Right renal cortex interstitium (tissue), 3 donors: ENCODE results near the gene TOR2A. TPM values are rescaled to one million over a fixed set of nuclear protein-coding genes. Genes with fewer than 3 reads are reported as not detected.
"Not testable (repeated sequence)": the region's sequence is repeated elsewhere in the genome, so short reads cannot be mapped to it uniquely, and the experiment has no call there.

Experiments used
- DNase-seq, 3 donors: peaks; one replicate each; pipeline ENCODE4 v3.0.0-alpha.2; 2013; ENCODE audit warnings: low read depth in 3 of 3, low spot score in 2 of 3
- polyA plus RNA-seq, 3 donors: library from polyadenylated mRNA; unstranded; fragments of 120-200 nt; gene quantifications; one replicate each; pipeline ENCODE4 v1.2.1, GENCODE V29; 2013; ENCODE audit not compliant: insufficient read length in 3 of 3

The TOR2A gene
- 10 to 100 TPM; 12.3 to 15.6 (median 13.4) TPM for polyA plus RNA-seq

DNA sequence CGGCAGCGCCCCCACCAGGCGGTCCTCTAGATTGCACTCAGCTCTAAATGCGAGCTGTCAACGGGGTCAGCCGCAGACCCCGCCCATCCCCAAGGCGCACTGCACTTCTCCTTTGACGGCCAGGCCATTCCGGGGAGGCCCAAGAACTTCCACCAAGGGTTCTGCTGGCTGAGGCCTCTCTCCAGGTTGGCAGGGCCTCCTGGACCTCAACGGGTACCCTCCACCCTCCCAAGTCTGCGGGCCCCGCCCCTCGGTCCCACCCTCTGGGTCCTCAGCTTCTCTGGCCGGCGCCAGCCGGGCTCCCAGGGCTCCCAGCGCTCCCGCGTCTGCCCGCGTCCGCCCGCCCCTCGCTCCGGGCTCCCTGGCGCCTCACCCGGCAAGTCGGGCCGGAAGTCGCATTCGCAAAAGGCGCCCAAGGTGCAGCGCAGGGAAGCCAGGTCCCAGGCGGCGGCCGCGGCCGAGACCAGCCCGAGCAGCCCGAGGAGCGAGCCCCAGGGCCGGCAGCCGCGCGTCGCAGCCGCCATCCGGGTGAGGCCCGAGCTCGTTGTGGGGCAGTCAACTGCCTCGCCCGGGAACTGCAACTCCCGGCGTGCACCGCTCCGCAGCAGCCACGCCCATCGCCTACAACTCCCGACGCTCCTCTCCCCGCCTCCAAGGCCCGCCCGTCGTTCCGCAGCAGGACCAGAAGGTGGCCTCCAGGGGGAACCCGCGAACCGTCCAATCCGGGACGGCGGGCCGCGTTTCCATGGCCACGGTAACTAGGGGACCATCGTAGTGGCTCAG, at the start of gene TOR2A:
TOR2A (minus strand) TSS at position 548 of the 783 bp plus-strand sequence; CDS start at position 524, 24 bp downstream.
- DNase-seq = peak; percentile 92 to 95 (median 94)

DNA sequence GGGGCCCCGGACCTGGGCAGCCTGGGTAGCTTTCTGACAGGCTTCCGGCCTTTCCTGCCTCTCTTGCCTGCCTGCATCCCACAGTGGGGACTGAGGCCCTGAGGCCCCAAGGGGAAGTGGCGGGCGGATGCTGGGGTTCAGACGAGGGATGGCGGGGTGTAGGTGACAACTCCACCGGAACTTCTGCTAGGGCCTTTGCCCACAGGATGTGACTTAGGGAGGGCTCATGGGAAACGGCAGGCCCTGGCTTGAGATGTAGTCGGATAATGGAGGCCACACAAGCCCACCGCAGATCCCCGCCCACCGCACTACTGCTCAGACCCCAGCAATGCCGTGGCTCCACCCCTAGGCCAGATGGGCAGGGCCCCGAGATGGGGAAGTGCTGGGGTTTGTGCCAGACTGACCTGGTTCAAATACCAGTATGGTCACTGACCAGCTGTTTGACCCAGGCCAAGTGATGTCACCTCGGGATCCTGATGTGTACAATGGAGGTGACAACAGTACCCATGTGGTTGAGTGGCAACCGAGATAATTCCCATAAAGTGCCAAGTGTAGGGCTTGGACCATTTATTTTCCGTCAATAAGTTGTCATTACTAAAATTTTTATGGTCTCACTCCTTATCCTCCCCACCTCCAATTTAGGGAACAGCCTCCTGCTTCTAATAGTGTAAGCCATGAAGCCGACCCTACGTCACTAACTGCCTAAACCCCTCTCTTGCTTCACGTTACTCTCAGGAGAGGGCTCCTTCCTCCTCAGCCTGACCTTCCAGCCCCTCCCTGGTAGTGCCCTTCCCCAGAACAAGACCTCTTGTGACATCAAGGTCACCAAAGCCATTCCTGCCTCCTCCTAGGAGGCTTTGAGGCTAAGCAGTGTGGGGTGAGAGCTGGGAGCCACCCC, 48.3 kb upstream of the TOR2A start:
- no peak for DNase-seq

DNA sequence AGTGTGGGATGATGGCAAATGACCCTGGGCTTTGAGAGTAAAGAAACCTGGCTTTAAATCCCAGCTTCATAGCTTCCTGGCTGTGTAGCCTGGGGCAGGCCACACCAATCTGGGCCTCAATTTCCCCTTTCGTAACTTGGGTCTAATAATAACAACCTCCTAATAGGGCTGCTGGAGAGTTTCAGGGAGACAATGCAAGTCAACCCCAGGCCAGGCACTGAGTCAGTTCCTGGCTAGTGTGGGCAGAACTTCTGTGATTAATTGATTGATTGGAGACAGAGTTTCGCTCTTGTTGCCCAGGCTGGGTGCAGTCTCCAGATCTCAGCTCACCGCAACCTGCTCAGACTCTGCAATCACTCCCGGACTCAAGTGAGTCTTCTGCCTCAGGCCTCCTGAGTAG, 46.7 kb upstream of the TOR2A start:
- no peak for DNase-seq

DNA sequence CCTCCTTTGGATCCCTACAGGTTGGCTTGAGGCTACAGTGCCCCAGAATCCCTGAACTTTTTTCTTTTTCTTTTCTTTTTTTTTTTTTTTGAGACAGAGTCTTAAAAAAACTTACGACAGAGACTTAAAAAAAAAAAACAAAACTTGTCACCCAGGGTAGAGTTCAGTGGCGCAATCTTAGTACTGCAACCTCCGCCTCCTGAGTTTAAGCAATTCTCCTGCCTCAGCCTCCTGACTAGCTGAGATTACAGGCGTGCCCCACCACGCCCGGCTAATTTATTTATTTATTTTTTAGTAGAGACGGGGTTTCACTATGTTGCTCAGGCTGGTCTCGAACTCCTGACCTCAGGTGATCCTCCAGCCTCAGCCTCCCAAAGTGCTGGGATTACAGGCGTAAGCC, 45.8 kb upstream of the TOR2A start:
- DNase-seq = not testable (repeated sequence)

DNA sequence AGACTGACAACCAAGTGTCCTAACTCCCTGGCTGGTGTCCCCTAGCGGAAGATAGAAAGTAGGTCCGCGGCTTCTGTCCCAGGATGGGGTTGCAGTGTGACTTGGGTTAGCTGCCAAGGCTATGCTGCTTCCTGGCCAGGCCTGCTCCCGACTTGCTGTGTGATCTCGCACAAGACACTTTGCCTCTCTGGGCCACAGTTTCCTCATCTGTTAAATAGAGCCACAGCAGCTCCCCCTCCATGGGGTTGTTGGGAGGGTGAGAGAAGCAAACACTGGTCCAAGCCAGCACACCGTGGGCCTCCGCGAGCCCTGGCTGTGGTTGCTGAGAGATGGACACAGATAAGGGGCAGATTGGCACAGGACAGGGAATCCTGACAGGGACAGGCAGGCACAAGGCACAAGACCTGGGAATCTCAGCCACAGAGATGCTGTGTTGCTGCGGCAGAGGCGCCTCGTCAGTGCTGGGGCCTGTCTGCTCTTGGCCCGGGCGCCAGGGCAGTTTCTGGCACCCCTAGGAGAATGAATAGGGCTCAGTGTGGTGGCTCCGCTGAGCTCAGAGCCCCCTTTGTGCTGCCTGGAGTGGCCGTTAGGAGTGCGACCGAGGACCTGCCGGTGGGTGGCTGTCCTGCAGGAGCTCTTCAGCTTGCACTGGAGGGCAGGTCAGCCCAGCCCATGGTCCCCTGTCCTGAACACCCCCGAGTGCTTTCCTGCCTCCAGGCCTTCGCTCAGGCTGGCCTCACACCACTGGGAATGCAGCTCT, 45.2 kb upstream of the TOR2A start:
- DNase-seq = no peak

DNA sequence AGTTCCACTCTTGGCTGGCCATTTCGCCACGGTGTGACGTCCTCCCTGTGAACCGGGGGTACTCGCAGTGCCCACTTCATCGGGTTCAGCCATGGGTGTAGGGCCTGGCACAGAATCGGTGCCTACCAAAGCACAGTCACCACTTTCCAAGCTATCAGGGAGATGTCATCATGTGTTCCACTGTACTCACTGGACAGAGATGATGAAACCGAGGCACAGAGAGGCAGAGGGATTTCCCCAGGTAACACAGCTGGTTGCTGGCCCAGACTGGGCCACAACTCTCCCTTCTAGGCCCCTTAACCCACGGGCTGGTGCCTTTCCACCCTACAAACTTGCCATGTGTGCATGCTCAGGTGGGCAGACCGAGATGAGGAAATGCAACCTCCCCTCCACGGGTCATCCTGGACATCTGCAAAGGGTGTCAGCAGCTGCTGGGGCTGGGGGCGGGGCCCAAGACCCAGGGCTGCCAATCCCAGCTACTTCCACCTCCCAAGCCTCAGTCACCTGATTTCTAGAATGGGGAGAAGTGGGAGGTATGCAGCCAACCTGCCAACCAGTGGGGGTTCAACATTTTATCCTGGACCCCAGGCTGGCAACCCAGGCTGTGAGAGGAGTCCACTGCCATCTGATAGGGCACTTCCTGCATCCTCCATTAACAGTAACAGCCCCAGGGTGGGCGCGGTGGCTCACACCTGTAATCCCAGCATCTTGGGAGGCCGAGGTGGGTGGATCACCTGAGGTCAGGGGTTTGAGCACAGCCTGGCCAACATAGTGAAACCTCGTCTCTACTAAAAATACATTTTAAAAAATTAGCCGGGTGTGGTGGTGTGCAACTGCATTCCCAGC, 44.3 kb upstream of the TOR2A start:
- DNase-seq = no peak

DNA sequence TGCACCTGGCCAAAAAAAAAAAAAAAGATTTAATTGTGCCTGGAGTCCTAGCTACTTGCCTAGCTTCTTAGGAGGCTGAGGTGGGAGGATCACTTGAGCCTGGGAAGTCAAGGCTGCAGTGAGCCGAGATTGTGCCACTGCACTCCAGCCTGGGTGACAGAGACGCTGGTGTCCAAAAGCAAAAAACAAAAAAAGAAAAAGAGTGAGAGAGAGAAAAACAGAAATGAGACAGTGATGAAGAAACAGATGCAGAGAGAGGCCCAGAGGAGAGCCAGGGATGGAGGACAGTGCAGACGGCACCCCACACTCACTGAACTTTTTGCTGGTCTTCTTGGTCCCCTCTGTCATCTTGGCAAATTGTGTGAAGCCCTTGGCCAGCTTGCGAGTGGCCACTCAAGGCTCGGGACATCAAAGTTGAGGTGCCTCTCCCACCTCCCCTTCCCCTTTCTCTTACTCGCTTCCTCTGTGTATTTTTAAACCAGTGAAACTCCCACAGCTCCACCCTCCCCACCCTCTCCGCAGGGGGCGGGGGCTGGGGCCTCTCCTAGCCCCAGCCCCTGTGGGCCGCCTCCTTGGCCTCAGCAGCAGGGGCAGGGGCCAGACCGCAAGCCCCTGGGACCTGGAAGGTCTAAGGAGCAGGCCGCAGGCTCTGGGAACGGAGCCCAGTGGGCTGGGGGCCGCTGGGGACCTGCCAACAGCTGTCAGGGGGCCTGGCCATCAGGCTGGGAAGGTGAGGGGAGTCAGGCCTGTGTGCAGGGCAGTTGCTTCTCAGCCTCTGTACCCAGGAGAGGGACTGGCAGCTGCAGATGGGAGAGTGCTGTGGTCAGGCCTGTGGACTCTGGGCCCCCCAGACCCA, 43.4 kb upstream of the TOR2A start, which contains the start of gene SH2D3C:
SH2D3C (minus strand) TSS at position 387 of the 856 bp plus-strand sequence; CDS start at position 348, 39 bp downstream.
- no peak for DNase-seq

DNA sequence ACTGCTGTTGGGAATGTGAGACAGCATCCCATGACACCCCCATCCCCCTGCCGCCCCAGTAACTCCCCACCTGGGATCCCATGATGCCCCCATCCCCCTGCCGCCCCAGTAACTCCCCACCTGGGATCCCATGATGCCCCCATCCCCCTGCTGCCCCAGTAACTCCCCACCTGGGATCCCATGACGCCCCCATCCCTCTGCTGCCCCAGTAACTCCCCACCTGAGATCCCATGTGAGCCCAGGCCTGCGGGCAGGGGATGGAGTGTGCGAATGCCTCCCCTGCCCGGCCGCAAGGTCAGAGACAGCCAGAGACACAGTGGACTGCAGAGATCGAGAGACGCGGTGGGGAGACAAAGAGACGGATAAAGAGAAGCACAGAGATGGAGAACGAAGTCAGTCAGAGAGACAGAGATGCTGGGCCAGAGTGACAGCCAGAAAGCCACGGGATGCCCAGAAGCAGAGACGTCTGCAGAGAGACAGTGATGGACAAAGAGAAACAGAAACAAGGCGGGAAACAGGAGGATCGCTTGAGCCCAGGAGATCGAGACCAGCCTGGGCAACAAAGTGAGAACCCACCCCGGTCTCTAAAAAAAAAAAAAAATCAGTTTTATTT, 42.4 kb upstream of the TOR2A start:
- DNase-seq = no peak

DNA sequence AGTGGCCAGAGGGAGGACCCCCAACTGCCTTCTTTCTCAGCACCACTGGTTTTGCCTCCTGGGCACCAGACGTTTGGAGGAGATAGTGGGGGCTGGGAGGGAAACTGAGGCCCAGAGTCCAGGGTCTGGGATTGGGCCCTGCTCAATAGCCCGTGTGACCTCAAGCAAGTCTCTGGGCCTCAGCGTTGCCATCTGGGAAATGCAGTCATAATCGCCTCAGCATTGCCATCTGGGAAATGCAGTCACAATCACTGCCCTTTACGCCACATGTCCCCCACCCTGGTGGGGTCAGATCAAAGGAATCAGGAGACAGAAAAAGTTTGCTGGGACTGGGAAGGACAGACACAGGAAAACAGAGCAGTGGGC, 41.8 kb upstream of the TOR2A start:
- DNase-seq = no peak

DNA sequence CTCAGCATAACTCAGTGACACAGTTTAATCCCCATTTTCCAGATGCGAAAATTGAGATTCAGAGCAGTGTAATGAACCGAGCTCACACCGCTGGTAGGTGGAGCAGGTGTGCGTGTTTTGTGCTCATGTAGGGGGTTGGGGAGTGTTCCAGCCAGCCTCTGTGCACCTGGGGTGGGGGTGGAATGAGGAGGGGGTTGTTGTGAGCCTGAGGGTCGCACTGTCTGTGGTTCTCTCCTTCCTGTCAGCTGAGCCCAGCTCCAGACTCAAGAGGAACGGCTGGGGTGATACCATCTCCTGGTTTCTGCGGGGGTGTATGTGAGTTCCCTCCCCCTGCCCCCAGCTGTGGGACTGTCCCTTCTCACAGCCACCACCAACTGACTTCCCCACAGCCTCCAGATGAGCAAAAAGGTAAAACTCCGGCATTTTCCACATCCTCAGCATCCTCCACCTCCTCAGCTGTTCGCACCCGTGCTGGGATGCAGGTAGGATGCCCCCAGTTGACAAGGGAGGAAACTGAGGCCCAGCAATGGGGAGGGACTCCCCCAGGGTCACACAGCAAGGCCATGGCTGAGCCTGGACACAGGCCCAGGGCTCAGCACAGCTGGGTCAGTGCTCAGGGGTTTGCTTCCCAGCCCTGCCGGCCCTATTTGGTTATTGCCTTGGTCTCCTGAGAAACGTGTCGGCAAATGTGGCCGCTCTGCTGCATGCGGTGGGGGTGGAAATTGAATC, 41.3 kb upstream of the TOR2A start:
- no peak for DNase-seq

DNA sequence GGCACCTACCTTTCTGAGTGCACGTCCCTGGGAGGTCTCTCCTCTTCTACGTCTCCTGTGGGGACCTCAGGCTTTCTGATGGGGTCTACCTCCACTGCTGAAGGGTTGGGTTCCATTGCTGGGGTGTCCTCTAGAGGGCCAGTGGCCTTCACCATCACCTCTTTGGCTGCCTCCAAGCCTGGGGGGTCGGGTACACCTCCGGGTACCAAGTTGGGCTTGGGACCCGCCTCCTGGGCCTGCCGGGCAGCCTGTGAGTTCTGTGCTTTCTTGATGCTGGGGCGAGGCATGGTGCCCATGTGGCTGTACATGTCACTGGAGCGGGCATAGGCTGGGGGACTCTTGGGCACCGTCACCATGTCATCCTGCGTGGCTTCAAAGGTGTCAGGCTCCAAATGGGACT, 38.9 kb upstream of the TOR2A start:
- no peak for DNase-seq

DNA sequence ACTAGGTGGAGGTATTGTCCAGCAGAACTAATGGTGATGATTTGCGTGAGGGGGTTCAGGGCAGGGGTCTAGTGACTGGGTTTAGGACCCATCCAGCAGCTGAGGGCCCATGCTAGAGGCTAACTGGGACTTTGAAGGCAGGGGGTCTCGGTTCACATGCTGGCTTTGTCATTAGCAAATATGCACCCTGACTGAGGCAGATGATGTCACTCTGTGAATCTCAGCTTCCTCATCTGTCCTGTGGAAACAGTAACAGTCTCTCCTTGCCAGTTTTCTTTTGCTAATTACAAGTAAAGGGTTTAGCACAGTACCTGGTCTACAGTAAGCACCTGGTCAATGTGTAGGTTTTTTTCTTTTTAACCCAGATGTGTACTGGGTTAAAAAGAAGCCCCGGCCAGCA, 38.2 kb upstream of the TOR2A start:
- DNase-seq = no peak

DNA sequence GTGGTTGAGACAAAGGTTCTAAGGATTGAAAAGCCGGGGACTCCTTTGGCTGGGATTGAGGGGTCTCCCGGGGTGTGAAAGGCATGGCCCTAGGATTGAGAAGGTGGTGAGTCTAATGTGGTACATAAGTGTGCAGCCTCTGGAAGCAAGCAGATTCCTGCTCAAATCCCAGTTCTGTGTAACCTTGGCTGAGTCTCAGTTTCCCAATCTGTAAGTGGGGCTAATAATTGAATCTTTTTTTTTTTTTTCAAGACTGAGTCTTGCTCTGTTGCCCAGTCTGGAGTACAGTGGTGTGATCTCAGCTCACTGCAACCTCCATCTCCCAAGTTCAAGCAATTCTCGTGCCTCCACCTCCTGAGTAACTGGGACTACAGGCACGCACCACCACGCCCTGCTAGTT, 37.5 kb upstream of the TOR2A start:
- no peak for DNase-seq

DNA sequence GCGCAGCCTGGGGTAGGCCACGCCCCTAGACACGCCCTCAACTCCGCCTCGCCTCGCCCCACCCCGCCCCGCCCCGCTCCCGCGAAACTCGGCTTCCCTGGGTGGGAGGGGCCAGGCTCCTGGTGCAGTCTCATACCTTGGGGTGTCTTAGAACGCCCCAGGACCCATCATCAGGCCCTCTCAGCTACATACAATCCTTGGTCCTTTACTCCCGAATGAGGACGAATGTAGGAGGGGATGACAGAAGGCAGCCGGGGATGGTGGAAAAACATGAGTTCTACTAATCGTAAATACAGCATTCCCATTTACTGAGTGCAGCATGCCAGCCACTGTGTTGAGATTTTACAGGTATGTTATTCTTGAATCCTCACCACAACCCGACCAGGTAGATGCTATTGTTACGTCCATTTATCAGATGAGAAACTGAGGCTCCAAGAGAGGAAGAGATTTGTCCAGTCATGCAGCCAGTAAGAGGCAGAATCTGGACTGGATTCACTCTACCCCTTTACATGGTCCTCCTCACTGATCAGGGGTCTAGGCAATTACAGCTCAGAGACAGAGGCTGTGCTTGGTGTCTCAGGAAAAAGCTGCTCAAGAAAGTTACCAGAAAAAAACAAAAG, 36.6 kb upstream of the TOR2A start:
- no peak for DNase-seq

DNA sequence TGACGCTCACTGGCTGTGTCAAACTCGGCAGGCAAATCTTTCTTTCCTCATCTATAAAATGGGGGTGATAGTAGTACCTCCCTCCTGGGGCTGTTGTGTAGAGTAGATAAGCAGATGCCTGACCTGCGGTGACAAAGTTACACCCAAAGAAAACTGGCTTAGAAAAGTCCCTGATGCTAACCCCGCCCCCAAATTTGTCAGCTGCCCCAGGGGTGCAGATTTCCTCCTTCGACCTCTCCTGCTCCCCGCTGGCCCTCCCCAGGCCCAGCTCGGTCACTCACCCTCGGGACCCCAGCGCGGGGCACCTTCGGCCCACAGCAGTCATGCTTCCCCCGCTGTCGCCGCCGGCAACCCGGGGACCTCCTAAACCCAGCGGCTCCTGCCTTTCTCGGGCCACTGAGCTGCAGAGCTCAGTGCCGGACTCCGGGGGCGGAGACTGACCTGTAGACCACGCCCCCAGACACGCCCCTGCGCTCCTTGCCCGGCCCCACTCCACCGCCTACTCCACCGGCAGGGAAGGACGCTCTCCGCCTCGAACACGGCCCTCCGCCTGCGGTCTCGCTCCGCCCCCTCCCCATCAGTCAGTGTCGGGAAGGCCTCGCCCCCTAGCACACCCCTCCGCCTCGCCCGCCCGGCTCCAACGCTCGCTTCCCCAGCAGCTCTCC, 35.9 kb upstream of the TOR2A start:
- DNase-seq = peak; percentile 92 to 94 (median 94)

DNA sequence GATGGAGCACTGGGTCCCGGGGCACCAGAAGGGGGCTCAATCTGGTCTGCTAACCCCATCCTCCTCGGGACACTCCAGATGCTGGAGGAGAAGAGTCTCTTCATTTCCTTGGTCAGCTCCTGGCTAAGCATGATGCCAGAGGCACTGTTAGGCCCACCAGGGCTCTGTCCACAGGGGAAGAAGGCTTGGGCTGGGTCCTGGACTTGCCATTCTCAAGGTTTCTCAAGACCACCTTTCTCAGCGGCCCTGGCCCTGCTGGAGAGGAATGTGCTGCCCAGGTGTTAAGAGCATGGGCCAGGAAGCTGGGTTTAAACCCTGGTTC, 35.5 kb upstream of the TOR2A start:
- DNase-seq = no peak

DNA sequence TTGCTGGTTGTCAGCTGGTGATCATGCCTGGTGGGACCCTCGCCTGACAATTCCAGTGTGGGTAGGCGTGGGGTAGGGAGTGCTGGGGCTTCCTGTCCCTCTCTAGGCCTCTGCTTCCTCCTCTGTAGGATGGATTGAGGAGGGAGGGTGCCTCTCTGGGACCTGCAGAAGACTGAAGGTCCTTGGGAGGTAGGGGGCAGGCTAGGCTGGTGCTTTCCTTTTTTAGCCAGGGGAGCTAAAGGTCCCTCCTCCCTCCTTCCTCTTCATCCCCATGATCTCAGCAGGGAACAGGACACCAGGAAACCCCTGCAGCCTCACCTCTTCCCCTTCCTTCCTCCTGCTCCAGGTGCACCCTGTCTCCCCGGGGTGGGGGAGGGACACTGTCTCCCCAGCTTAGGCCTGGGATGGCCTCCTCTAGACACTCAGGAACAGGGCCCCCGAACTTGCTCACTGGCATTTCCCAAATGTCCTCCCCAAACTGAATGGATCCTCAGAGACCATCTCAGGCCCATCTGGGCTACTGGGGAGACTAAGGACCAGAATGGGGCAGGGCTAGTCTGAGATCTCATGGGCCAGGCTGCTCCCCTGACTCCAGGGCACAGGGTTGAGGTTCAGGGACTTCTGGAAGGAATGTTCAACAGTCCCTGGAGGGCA, 35.0 kb upstream of the TOR2A start:
- no peak for DNase-seq
